LNCAP (cell line): ENCODE measurements around the gene PDE4D.

Experiments used
- CTCF ChIP-seq: fragments of 450-650 bp; IDR thresholded peaks from 2 replicates; pipeline ENCODE4 v1.5.1; 2017; ENCODE audit warnings: mild to moderate bottlenecking

The PDE4D gene

GRCh38 chr5:59003641-59004040, 889.9 kb downstream of the PDE4D start:
- TF ChIP-seq CTCF, result no peak

GRCh38 chr5:59003124-59003523, 890.4 kb downstream of the PDE4D start:
- TF ChIP-seq CTCF, result no peak

- no peak for TF ChIP-seq CTCF
These were observed 891.2 kb downstream of the PDE4D start for GRCh38 chr5:59002162-59002825.

- TF ChIP-seq CTCF, result no peak
These were observed 891.8 kb downstream of the PDE4D start for GRCh38 chr5:59001716-59002115.

GRCh38 chr5:59001154-59001553, 892.4 kb downstream of the PDE4D start:
- TF ChIP-seq CTCF, result no peak

GRCh38 chr5:59000211-59000610, 893.3 kb downstream of the PDE4D start:
- TF ChIP-seq CTCF, result no peak

- TF ChIP-seq CTCF, result no peak
These were observed 893.7 kb downstream of the PDE4D start for GRCh38 chr5:58999804-59000203.

- no peak for TF ChIP-seq CTCF
These were observed 895.0 kb downstream of the PDE4D start for GRCh38 chr5:58998544-58998943.
